ENCODE results near the gene TMEM163. TPM values are rescaled to one million over a fixed set of nuclear protein-coding genes. Genes with fewer than 3 reads are reported as not detected.
A peak's percentile ranks its signal among the peaks of the same experiment; 100 is the strongest.
"Not testable (repeated sequence)": the region's sequence is repeated elsewhere in the genome, so short reads cannot be mapped to it uniquely, and the experiment has no call there.

Gene TMEM163
- total RNA-seq, 2 donors from 2014 or later: 0.24 TPM; not detected in 1

GRCh38 chr2:134659724-134660123, 59.1 kb downstream of the TMEM163 start:
- no peak overlapping the region for H3K4me3 Mint-ChIP-seq

GRCh38 chr2:134657650-134658250, 61.0 kb downstream of the TMEM163 start:
- no peaks in the 10 kb centered on the region for H3K36me3 Mint-ChIP-seq (ENCODE audit: low read depth)
- Histone ChIP-seq H3K9ac (ENCODE audit: extremely low read depth, low read length, poor library complexity, severe bottlenecking) (no peak overlapping the region), H3K4me1 (ENCODE audit: control insufficient read depth, insufficient read depth, low read length) (no peaks in the 10 kb centered on the region), H3K27me3 (ENCODE audit: control insufficient read depth, insufficient read depth, low read length, poor library complexity, severe bottlenecking) (peaks cover 43% of the 10 kb centered on the region), H3K27ac (ENCODE audit: low read depth, low read length) (no peak overlapping the region), H3K36me3 (ENCODE audit: control insufficient read depth, insufficient read depth, low read length) (no peaks in the 10 kb centered on the region), H3K9me3 (ENCODE audit: control insufficient read depth, low read length) (peaks cover 7% of the 10 kb centered on the region), H3K4me3 (ENCODE audit: low read length) (no peak overlapping the region)
- H3K27me3 Mint-ChIP-seq (ENCODE audit: insufficient read depth): peaks cover 45% of the 10 kb centered on the region
- peak; percentile 78 for DNase-seq
- peak; percentile 86 for TF ChIP-seq CTCF (conservative IDR thresholded peaks at IDR 0.05)
- H3K27ac Mint-ChIP-seq: no peak overlapping the region
- 72 to 88% methylated on average over 5 to 12 of the region's 12 CpGs for WGBS, 2 experiments (ENCODE audit: insufficient coverage in 1 of 2, insufficient read length in 1 of 2)
- H3K4me1 Mint-ChIP-seq: no peaks in the 10 kb centered on the region
- peaks cover 12% of the 10 kb centered on the region for H3K9me3 Mint-ChIP-seq
- H3K4me3 Mint-ChIP-seq: no peak overlapping the region

More at GRCh38 chr2:134659724-134660123, 59.1 kb downstream of the TMEM163 start:
- no peaks in the 10 kb centered on the region for H3K36me3 Mint-ChIP-seq (ENCODE audit: low read depth)
- DNase-seq: no peak
- no peak overlapping the region for H3K9ac ChIP-seq (ENCODE audit: extremely low read depth, low read length, poor library complexity, severe bottlenecking)
- peaks cover 7% of the 10 kb centered on the region for H3K9me3 ChIP-seq (ENCODE audit: control insufficient read depth, low read length)
- peaks cover 65% of the 10 kb centered on the region for H3K27me3 Mint-ChIP-seq (ENCODE audit: insufficient read depth)
- H3K4me3 ChIP-seq (ENCODE audit: low read length): no peak overlapping the region
- peaks cover 62% of the 10 kb centered on the region for H3K27me3 ChIP-seq (ENCODE audit: control insufficient read depth, insufficient read depth, low read length, poor library complexity, severe bottlenecking)
- H3K27ac Mint-ChIP-seq: no peak overlapping the region
- H3K27ac ChIP-seq (ENCODE audit: low read depth, low read length): no peak overlapping the region
- H3K4me1 Mint-ChIP-seq: no peaks in the 10 kb centered on the region
- H3K4me1 ChIP-seq (ENCODE audit: control insufficient read depth, insufficient read depth, low read length): no peaks in the 10 kb centered on the region
- no peak for TF ChIP-seq CTCF (conservative IDR thresholded peaks at IDR 0.05)
- H3K36me3 ChIP-seq (ENCODE audit: control insufficient read depth, insufficient read depth, low read length): no peaks in the 10 kb centered on the region
- H3K9me3 Mint-ChIP-seq: peaks cover 12% of the 10 kb centered on the region
- WGBS, 2 experiments (ENCODE audit: insufficient coverage in 1 of 2, insufficient read length in 1 of 2): 46 to 100% methylated on average over 1 to 2 of the region's 2 CpGs

- H3K4me1 ChIP-seq (ENCODE audit: control insufficient read depth, insufficient read depth, low read length); H3K27ac ChIP-seq (ENCODE audit: low read depth, low read length); H3K36me3 ChIP-seq (ENCODE audit: control insufficient read depth, insufficient read depth, low read length); H3K36me3 Mint-ChIP-seq (ENCODE audit: low read depth); H3K9ac ChIP-seq (ENCODE audit: extremely low read depth, low read length, poor library complexity, severe bottlenecking); H3K4me1 Mint-ChIP-seq; H3K9me3 ChIP-seq (ENCODE audit: control insufficient read depth, low read length); H3K27ac Mint-ChIP-seq; H3K4me3 ChIP-seq (ENCODE audit: low read length): not testable (repeated sequence)
- Mint-ChIP-seq H3K27me3 (ENCODE audit: insufficient read depth) (peaks cover 32% of the 10 kb centered on the region), H3K4me3 (peak overlapping the region; percentile 42), H3K9me3 (peaks cover 12% of the 10 kb centered on the region)
- 78% methylated on average over 8 of the region's 15 CpGs; no CpG with 5 or more reads in 1 of the 2 experiments for WGBS, 2 experiments (ENCODE audit: insufficient coverage in 1 of 2, insufficient read length in 1 of 2)
- peaks cover 29% of the 10 kb centered on the region for H3K27me3 ChIP-seq (ENCODE audit: control insufficient read depth, insufficient read depth, low read length, poor library complexity, severe bottlenecking)
- DNase-seq: peak; percentile 56
These were observed 62.4 kb downstream of the TMEM163 start for GRCh38 chr2:134656391-134656790.

- Histone ChIP-seq H3K9me3 (ENCODE audit: control insufficient read depth, low read length) (no peaks in the 10 kb centered on the region), H3K36me3 (ENCODE audit: control insufficient read depth, insufficient read depth, low read length) (no peaks in the 10 kb centered on the region), H3K27ac (ENCODE audit: low read depth, low read length) (no peak overlapping the region), H3K9ac (ENCODE audit: extremely low read depth, low read length, poor library complexity, severe bottlenecking) (no peak overlapping the region), H3K27me3 (ENCODE audit: control insufficient read depth, insufficient read depth, low read length, poor library complexity, severe bottlenecking) (no peaks in the 10 kb centered on the region), H3K4me1 (ENCODE audit: control insufficient read depth, insufficient read depth, low read length) (no peaks in the 10 kb centered on the region), H3K4me3 (ENCODE audit: low read length) (no peak overlapping the region)
- Mint-ChIP-seq H3K4me3 (no peak overlapping the region), H3K4me1 (no peaks in the 10 kb centered on the region), H3K27ac (no peak overlapping the region), H3K36me3 (ENCODE audit: low read depth) (no peaks in the 10 kb centered on the region), H3K27me3 (ENCODE audit: insufficient read depth) (peaks cover 5% of the 10 kb centered on the region), H3K9me3 (no peaks in the 10 kb centered on the region)
- 97 to 100% methylated on average over 3 to 5 of the region's 5 CpGs for WGBS, 2 experiments (ENCODE audit: insufficient coverage in 1 of 2, insufficient read length in 1 of 2)
- TF ChIP-seq CTCF (conservative IDR thresholded peaks at IDR 0.05): no peak
- no peak for DNase-seq
These were observed 70.2 kb downstream of the TMEM163 start for GRCh38 chr2:134648586-134648985.
